ENCODE measurements around the gene MSGN1. TPM values are rescaled to one million over a fixed set of nuclear protein-coding genes. Genes with fewer than 3 reads are reported as not detected.

MSGN1 gene
- total and polyA plus RNA-seq, 12 donors: 0.55 TPM; not detected in 11

GRCh38 chr2:17827316-17827715 lies 11.1 kb downstream of the MSGN1 start:
- TF ChIP-seq, protein P1, sequence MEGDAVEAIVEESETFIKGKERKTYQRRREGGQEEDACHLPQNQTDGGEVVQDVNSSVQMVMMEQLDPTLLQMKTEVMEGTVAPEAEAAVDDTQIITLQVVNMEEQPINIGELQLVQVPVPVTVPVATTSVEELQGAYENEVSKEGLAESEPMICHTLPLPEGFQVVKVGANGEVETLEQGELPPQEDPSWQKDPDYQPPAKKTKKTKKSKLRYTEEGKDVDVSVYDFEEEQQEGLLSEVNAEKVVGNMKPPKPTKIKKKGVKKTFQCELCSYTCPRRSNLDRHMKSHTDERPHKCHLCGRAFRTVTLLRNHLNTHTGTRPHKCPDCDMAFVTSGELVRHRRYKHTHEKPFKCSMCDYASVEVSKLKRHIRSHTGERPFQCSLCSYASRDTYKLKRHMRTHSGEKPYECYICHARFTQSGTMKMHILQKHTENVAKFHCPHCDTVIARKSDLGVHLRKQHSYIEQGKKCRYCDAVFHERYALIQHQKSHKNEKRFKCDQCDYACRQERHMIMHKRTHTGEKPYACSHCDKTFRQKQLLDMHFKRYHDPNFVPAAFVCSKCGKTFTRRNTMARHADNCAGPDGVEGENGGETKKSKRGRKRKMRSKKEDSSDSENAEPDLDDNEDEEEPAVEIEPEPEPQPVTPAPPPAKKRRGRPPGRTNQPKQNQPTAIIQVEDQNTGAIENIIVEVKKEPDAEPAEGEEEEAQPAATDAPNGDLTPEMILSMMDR (IDR thresholded peaks at IDR 0.05): no peak
- TF ChIP-seq POLR2A (IDR thresholded peaks at IDR 0.05): no peak
- H3K9me3 ChIP-seq (replicated peaks in 1 of 3): no peaks in the 10 kb centered on the region
- H3K27ac ChIP-seq: no peak overlapping the region
- intact Hi-C loops (cut with DNase I): loop anchor here (10.0 kb wide), 2 partner anchors 93 to 113 kb away; no protein-coding TSS in a partner anchor
- H3K4me3 ChIP-seq: no peak overlapping the region
- no peaks in the 10 kb centered on the region for H3K36me3 ChIP-seq (replicated peaks in 1 of 2)
- H3K27me3 ChIP-seq: peaks cover 9% of the 10 kb centered on the region
- 93 to 96% (median 95%) methylated on average over 5 of the region's 5 CpGs for WGBS, 4 donors
- peaks cover 0 to 5% of the 10 kb centered on the region in 2 donors for H3K4me1 ChIP-seq (replicated peaks in 1 of 2)
- DNase-seq: no peak

- no peak for DNase-seq
- Histone ChIP-seq H3K27me3 (peaks cover 9% of the 10 kb centered on the region), H3K4me1 (replicated peaks in 1 of 2) (peaks cover 0 to under 1% of the 10 kb centered on the region in 2 donors), H3K27ac (no peak overlapping the region), H3K36me3 (replicated peaks in 1 of 2) (no peaks in the 10 kb centered on the region), H3K9me3 (replicated peaks in 1 of 3) (no peaks in the 10 kb centered on the region), H3K4me3 (no peak overlapping the region)
- intact Hi-C loops (cut with DNase I): loop anchor here (10.0 kb wide), 2 partner anchors 93 to 113 kb away; no protein-coding TSS in a partner anchor
- 93 to 97% (median 96%) methylated on average over 2 of the region's 2 CpGs for WGBS, 4 donors
- TF ChIP-seq, protein P1 (IDR thresholded peaks at IDR 0.05): no peak
- TF ChIP-seq POLR2A (IDR thresholded peaks at IDR 0.05): no peak
These were observed 11.5 kb downstream of the MSGN1 start for GRCh38 chr2:17827785-17828184.

- DNase-seq: peak; percentile 26 to 85 (median 66)
- intact Hi-C loops (cut with DNase I): no loop called here
- 13 to 25% (median 14%) methylated on average over 15 to 37 of the region's 37 CpGs for WGBS, 4 donors
- TF ChIP-seq, protein P1 (IDR thresholded peaks at IDR 0.05): peak; percentile 53 to 73 (median 60)
- TF ChIP-seq POLR2A (IDR thresholded peaks at IDR 0.05): no peak
- Histone ChIP-seq H3K27ac (no peak overlapping the region), H3K9me3 (replicated peaks in 1 of 3) (no peaks in the 10 kb centered on the region), H3K36me3 (replicated peaks in 1 of 2) (no peaks in the 10 kb centered on the region), H3K4me3 (peak overlapping the region in 1 of 4 donors; percentile 9), H3K4me1 (replicated peaks in 1 of 2) (no peaks in the 10 kb centered on the region), H3K27me3 (peaks cover 9% of the 10 kb centered on the region)
These were observed 14.1 kb downstream of the MSGN1 start for GRCh38 chr2:17830053-17831034.

GRCh38 chr2:17835516-17835915 lies 19.3 kb downstream of the MSGN1 start:
- Histone ChIP-seq H3K27me3 (peaks cover 9% of the 10 kb centered on the region), H3K4me1 (replicated peaks in 1 of 2) (no peaks in the 10 kb centered on the region), H3K4me3 (no peak overlapping the region), H3K27ac (no peak overlapping the region), H3K9me3 (replicated peaks in 1 of 3) (no peaks in the 10 kb centered on the region), H3K36me3 (replicated peaks in 1 of 2) (no peaks in the 10 kb centered on the region)
- no peak for DNase-seq
- WGBS, 4 donors: 34 to 86% (median 62%) methylated on average over 2 of the region's 2 CpGs
- TF ChIP-seq, protein P1 (IDR thresholded peaks at IDR 0.05): no peak
- no peak for TF ChIP-seq POLR2A (IDR thresholded peaks at IDR 0.05)
- intact Hi-C loops (cut with DNase I): no loop called here
